Astrocyte (in vitro differentiated cells and primary cell): ENCODE results near the gene KRTAP10-6. TPM values are rescaled to one million over a fixed set of nuclear protein-coding genes. Genes with fewer than 3 reads are reported as not detected.
"Not testable (repeated sequence)": the region's sequence is repeated elsewhere in the genome, so short reads cannot be mapped to it uniquely, and the experiment has no call there.

Experiments
- DNase-seq: peaks from one replicate; pipeline ENCODE4 v3.0.0-alpha.2; 2010; ENCODE audit warnings: low read depth
- FAIRE-seq: peaks from 2 replicates; lab custom pipeline; 2011; peaks lifted over from hg19 to GRCh38; lab: Jason Lieb, UNC
- H2AFZ ChIP-seq: 2 replicates; pipeline ENCODE4 v1.6.0; 2012; ENCODE audit warnings: low read depth, low read length, inconsistent platforms
- H3K27ac ChIP-seq: 2 replicates; pipeline ENCODE4 v1.5.1; 2011; ENCODE audit warnings: low read depth, low read length, inconsistent platforms
- H3K27me3 ChIP-seq: 2 replicates; pipeline ENCODE4 v1.6.0; 2011; ENCODE audit warnings: low read length, inconsistent platforms; ENCODE audit not compliant: insufficient read depth
- H3K36me3 ChIP-seq: 2 replicates; pipeline ENCODE4 v1.5.1; 2011; ENCODE audit warnings: low read length, inconsistent platforms; ENCODE audit not compliant: insufficient read depth
- H3K4me1 ChIP-seq: 2 replicates; pipeline ENCODE4 v1.5.1; 2011; ENCODE audit warnings: low read length, inconsistent platforms; ENCODE audit not compliant: insufficient read depth
- H3K4me2 ChIP-seq: 2 replicates; pipeline ENCODE4 v1.6.0; 2012; ENCODE audit warnings: low read length, inconsistent platforms
- H3K4me3 ChIP-seq: 2 replicates; pipeline ENCODE4 v1.5.1; 2011; ENCODE audit warnings: low read depth, mild to moderate bottlenecking, low read length, inconsistent platforms; ENCODE audit not compliant: insufficient read depth
- H3K79me2 ChIP-seq: 2 replicates; pipeline ENCODE4 v1.6.0; 2012; ENCODE audit warnings: mild to moderate bottlenecking, low read length, inconsistent platforms; ENCODE audit not compliant: insufficient read depth
- H3K9ac ChIP-seq: 2 replicates; pipeline ENCODE4 v1.6.0; 2012; ENCODE audit warnings: mild to moderate bottlenecking, low read length, inconsistent platforms
- H3K9me3 ChIP-seq: 2 replicates; pipeline ENCODE4 v1.5.1; 2012; ENCODE audit warnings: low read depth, mild to moderate bottlenecking, low read length, inconsistent platforms; ENCODE audit not compliant: insufficient read depth
- H4K20me1 ChIP-seq: 2 replicates; pipeline ENCODE4 v1.6.0; 2012; ENCODE audit warnings: low read length, inconsistent platforms; ENCODE audit not compliant: insufficient read depth
- H3K27ac Mint-ChIP-seq: one replicate; pipeline ENCODE4 v1.8.0; 2021; ENCODE audit warnings: mild to moderate bottlenecking, mixed read lengths; ENCODE audit not compliant: unreplicated experiment
- H3K27me3 Mint-ChIP-seq: one replicate; pipeline ENCODE4 v1.8.0; 2021; ENCODE audit warnings: low read depth, mixed read lengths; ENCODE audit not compliant: unreplicated experiment
- H3K36me3 Mint-ChIP-seq: one replicate; pipeline ENCODE4 v1.8.0; 2021; ENCODE audit warnings: low read depth, mixed read lengths; ENCODE audit not compliant: unreplicated experiment
- H3K4me1 Mint-ChIP-seq: one replicate; pipeline ENCODE4 v1.8.0; 2021; ENCODE audit warnings: low read depth, mixed read lengths; ENCODE audit not compliant: unreplicated experiment
- H3K4me3 Mint-ChIP-seq: one replicate; pipeline ENCODE4 v1.8.0; 2021; ENCODE audit warnings: mild to moderate bottlenecking, moderate library complexity, mixed read lengths; ENCODE audit not compliant: unreplicated experiment
- H3K9me3 Mint-ChIP-seq: one replicate; pipeline ENCODE4 v1.8.0; 2021; ENCODE audit warnings: mild to moderate bottlenecking, mixed read lengths; ENCODE audit not compliant: unreplicated experiment
- EZH2 ChIP-seq: IDR thresholded peaks from 2 replicates; pipeline ENCODE4 v1.6.1; 2012; ENCODE audit warnings: mild to moderate bottlenecking, low read length, inconsistent platforms; ENCODE audit not compliant: insufficient read depth
- total RNA-seq: library from RNA; stranded (reverse); gene quantifications from 2 replicates; pipeline ENCODE4 v1.2.1, GENCODE V29; 2021
- TF ChIP-seq, protein P1 (sequence below): IDR thresholded peaks from 2 replicates; pipeline ENCODE4 v1.5.1; 2011; ENCODE audit warnings: low read depth, mild to moderate bottlenecking, inconsistent platforms, low read length, moderate library complexity; ENCODE audit not compliant: insufficient read depth

The KRTAP10-6 gene
- total RNA-seq, 1 donor from 2014 or later: not detected

DNA sequence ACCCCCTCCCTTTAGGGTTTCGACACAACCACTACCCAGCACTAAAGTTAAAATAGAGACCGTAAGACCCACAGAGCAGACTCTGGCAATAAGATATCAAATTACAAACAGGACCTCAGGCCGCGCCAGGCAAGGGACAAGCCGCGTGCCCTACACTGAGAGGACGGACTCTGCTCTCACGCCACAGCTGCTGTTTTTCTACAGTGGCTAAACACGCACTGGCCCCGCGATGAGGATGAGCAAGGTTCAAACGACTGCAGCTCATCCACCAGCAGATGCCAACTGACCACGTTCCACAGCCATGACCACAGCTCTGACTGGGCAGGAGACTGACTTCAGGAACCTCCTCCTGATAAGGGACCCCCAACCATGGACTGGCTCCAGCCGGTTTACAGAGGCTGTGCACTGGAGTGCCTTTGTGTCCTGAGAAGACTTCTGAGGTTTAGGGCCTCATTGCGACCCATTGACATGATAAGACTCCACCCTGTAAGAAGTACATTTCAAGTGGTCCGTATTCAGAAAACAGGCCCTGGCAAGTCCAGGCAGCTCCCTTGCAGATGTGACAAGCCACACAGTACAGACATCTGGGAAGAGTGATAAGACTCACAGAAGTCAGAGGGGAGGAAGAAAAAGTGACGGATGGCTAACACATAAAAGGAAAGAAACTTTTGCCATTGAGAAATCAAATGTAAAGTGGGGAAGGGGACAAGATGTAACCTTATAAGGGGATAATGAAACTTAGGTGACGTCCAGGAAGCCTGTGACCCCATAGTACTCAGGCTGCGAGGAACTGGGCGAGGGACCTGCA lies 1.5 kb upstream of the KRTAP10-6 start:
- no peak overlapping the region for H3K4me3 Mint-ChIP-seq
- DNase-seq (no peak), FAIRE-seq (no peak)
- H3K4me1 Mint-ChIP-seq: peaks cover 2% of the 10 kb centered on the region
- Histone ChIP-seq H3K9me3 (peaks cover 7% of the 10 kb centered on the region), H3K79me2 (no peaks in the 10 kb centered on the region), H3K4me3 (no peak overlapping the region), H3K4me2 (no peak overlapping the region), H3K36me3 (no peaks in the 10 kb centered on the region), H3K27ac (no peak overlapping the region), H3K4me1 (no peaks in the 10 kb centered on the region), H2AFZ (no peak overlapping the region), H4K20me1 (no peaks in the 10 kb centered on the region), H3K27me3 (no peaks in the 10 kb centered on the region), H3K9ac (no peak overlapping the region)
- H3K27ac Mint-ChIP-seq: peak overlapping the region; percentile 58
- H3K9me3 Mint-ChIP-seq: peaks cover 14% of the 10 kb centered on the region
- peaks cover 27% of the 10 kb centered on the region for H3K27me3 Mint-ChIP-seq
- peaks cover 1% of the 10 kb centered on the region for H3K36me3 Mint-ChIP-seq
- TF ChIP-seq, protein P1, sequence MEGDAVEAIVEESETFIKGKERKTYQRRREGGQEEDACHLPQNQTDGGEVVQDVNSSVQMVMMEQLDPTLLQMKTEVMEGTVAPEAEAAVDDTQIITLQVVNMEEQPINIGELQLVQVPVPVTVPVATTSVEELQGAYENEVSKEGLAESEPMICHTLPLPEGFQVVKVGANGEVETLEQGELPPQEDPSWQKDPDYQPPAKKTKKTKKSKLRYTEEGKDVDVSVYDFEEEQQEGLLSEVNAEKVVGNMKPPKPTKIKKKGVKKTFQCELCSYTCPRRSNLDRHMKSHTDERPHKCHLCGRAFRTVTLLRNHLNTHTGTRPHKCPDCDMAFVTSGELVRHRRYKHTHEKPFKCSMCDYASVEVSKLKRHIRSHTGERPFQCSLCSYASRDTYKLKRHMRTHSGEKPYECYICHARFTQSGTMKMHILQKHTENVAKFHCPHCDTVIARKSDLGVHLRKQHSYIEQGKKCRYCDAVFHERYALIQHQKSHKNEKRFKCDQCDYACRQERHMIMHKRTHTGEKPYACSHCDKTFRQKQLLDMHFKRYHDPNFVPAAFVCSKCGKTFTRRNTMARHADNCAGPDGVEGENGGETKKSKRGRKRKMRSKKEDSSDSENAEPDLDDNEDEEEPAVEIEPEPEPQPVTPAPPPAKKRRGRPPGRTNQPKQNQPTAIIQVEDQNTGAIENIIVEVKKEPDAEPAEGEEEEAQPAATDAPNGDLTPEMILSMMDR: no peak
- no peak for TF ChIP-seq EZH2

DNA sequence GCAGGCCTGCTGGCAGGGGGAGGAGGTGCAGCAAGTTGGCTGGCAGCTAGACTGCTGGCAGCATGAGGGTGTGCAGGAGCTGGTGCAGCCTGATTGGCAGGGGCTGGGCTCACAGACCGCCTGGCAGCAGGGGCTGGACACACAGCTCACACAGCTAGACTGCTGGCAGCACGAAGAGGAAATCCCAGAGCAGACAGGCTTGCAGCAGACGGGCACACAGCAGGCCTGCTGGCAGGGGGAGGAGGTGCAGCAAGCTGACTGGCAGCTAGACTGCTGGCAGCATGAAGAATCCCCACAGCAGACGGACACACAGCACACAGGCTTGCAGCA lies 539 bp downstream of the KRTAP10-6 start:
- H4K20me1 ChIP-seq, H3K4me1 ChIP-seq, H3K9me3 ChIP-seq, H3K36me3 Mint-ChIP-seq, H3K4me3 ChIP-seq, H3K4me2 ChIP-seq, H3K79me2 ChIP-seq, FAIRE-seq, H3K4me3 Mint-ChIP-seq, H3K36me3 ChIP-seq, H3K4me1 Mint-ChIP-seq, H3K27ac Mint-ChIP-seq, H3K27me3 ChIP-seq, H3K9ac ChIP-seq, DNase-seq, H3K9me3 Mint-ChIP-seq, H3K27ac ChIP-seq, H2AFZ ChIP-seq: not testable (repeated sequence)
- H3K27me3 Mint-ChIP-seq: peaks cover 31% of the 10 kb centered on the region

DNA sequence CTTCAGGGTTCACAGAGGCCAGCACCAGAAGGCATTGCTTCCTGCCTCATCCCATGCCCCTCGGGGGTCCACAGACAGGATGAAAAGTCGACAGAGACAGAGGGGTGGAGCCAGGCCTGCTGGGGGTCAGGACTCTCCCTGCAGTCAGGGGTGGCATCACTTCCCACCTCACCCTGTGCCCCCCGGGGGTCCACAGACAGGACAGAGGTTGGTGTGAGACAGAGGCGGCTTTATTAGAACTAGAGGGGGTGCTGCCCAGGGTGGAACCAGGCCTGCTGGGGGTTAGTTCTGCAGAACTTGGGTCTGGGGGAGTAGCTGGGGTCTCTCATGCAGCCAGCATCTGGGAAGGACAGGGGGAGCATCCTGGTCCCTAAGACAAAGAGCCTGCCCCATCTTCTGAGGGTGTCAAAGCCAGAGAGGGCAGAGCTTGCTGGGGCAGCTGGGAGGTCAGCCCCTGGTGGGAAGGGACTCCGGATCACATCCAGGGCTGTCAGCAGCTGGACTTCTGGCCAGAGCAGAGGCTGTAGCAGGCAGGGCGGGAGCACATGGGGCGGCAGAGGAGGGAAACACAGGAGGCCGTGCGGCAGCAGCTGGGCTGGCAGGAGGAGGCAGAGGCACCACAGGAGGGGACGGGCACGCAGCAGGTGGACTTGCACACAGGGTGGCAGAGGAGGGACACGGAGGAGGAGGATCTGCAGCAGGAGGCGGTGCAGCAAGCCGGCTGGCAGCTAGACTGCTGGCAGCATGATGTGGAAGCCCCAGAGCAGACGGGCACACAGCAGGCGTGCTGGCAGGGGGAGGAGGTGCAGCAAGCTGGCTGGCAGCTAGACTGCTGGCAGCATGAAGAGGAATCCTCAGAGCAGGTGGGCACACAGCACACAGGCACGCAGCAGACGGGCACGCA lies 1.2 kb downstream of the KRTAP10-6 start:
- not testable (repeated sequence) for H3K27ac ChIP-seq, DNase-seq, H3K79me2 ChIP-seq, H3K36me3 Mint-ChIP-seq, H3K4me3 ChIP-seq, H3K9me3 Mint-ChIP-seq, FAIRE-seq, H3K9me3 ChIP-seq, H4K20me1 ChIP-seq, H3K27me3 ChIP-seq, H3K4me1 ChIP-seq, H3K9ac ChIP-seq, H2AFZ ChIP-seq, H3K36me3 ChIP-seq, H3K27ac Mint-ChIP-seq, H3K4me3 Mint-ChIP-seq, H3K4me2 ChIP-seq, H3K4me1 Mint-ChIP-seq
- H3K27me3 Mint-ChIP-seq: peaks cover 37% of the 10 kb centered on the region
